Measurements from ENCODE around the gene SLC22A23.
A peak's percentile ranks its signal among the peaks of the same experiment; 100 is the strongest.

SLC22A23 gene

GRCh38 chr6:3283241-3283640, 173.6 kb downstream of the SLC22A23 start:
- DNase-seq (ENCODE audit: low read depth): no peak

- no peak for DNase-seq (ENCODE audit: low read depth)
Observed at GRCh38 chr6:3282476-3283236, 174.2 kb downstream of the SLC22A23 start.

GRCh38 chr6:3281631-3282475, 175.0 kb downstream of the SLC22A23 start:
- peak; percentile 81 for DNase-seq (ENCODE audit: low read depth)

- DNase-seq (ENCODE audit: low read depth): no peak
Observed at GRCh38 chr6:3280866-3281465, 175.9 kb downstream of the SLC22A23 start.

GRCh38 chr6:3280091-3280490, 176.8 kb downstream of the SLC22A23 start:
- no peak for DNase-seq (ENCODE audit: low read depth)

- no peak for DNase-seq (ENCODE audit: low read depth)
Observed at GRCh38 chr6:3278691-3279090, 178.2 kb downstream of the SLC22A23 start.

GRCh38 chr6:3277851-3278416, 178.9 kb downstream of the SLC22A23 start:
- DNase-seq (ENCODE audit: low read depth): no peak

- DNase-seq (ENCODE audit: low read depth): no peak
Observed at GRCh38 chr6:3277251-3277650, 179.6 kb downstream of the SLC22A23 start.

- DNase-seq (ENCODE audit: low read depth): no peak
Observed at GRCh38 chr6:3276174-3277167, 180.4 kb downstream of the SLC22A23 start.

GRCh38 chr6:3273707-3274521, 182.9 kb downstream of the SLC22A23 start:
- no peak for DNase-seq (ENCODE audit: low read depth)

GRCh38 chr6:3272911-3273547, 183.8 kb downstream of the SLC22A23 start:
- DNase-seq (ENCODE audit: low read depth): no peak

GRCh38 chr6:3271756-3272155, 185.1 kb downstream of the SLC22A23 start:
- DNase-seq (ENCODE audit: low read depth): no peak

- no peak for DNase-seq (ENCODE audit: low read depth)
Observed at GRCh38 chr6:3270258-3270657, 186.6 kb downstream of the SLC22A23 start.

- DNase-seq (ENCODE audit: low read depth): no peak
Observed at GRCh38 chr6:3269281-3269975, 187.4 kb downstream of the SLC22A23 start.

- no peak for DNase-seq (ENCODE audit: low read depth)
Observed at GRCh38 chr6:3268680-3269079, 188.2 kb downstream of the SLC22A23 start.

- DNase-seq (ENCODE audit: low read depth): no peak
Observed at GRCh38 chr6:3267162-3267561, 189.7 kb downstream of the SLC22A23 start.

GRCh38 chr6:3266170-3266569, 190.7 kb downstream of the SLC22A23 start:
- DNase-seq (ENCODE audit: low read depth): no peak

- DNase-seq (ENCODE audit: low read depth): no peak
Observed at GRCh38 chr6:3265671-3266070, 191.2 kb downstream of the SLC22A23 start.

- no peak for DNase-seq (ENCODE audit: low read depth)
Observed at GRCh38 chr6:3264356-3264755, 192.5 kb downstream of the SLC22A23 start.

All from ELR (cell line).